Choroid plexus epithelial cell (primary cell): ENCODE results near the gene OGFOD1.
A peak's percentile ranks its signal among the peaks of the same experiment; 100 is the strongest.

Source experiments
- DNase-seq: peaks from one replicate; pipeline ENCODE4 v3.0.0-alpha.2; 2010; ENCODE audit warnings: low read depth
- H3K4me3 ChIP-seq: 2 replicates; pipeline ENCODE4 v1.5.1; 2011; ENCODE audit warnings: low read depth, mild to moderate bottlenecking, control low read depth, low read length, moderate library complexity
- CTCF ChIP-seq: conservative IDR thresholded peaks from 2 replicates; pipeline ENCODE4 v1.5.1; 2011; ENCODE audit warnings: low read depth, mild to moderate bottlenecking, control low read depth, inconsistent platforms, low read length, moderate library complexity

The OGFOD1 gene

GRCh38 chr16:56450986-56451752 is at the start of gene OGFOD1, which contains the start of gene NUDT21:
Gene OGFOD1 (plus strand): TSS chr16:56451554. CDS start chr16:56451613, 59 bp downstream.
Gene NUDT21 (minus strand): TSS chr16:56451332. CDS start chr16:56451202, 130 bp downstream.
- peak; percentile 7 for TF ChIP-seq CTCF
- H3K4me3 ChIP-seq = peak within 1 kb of the TSS; percentile 83

DNA sequence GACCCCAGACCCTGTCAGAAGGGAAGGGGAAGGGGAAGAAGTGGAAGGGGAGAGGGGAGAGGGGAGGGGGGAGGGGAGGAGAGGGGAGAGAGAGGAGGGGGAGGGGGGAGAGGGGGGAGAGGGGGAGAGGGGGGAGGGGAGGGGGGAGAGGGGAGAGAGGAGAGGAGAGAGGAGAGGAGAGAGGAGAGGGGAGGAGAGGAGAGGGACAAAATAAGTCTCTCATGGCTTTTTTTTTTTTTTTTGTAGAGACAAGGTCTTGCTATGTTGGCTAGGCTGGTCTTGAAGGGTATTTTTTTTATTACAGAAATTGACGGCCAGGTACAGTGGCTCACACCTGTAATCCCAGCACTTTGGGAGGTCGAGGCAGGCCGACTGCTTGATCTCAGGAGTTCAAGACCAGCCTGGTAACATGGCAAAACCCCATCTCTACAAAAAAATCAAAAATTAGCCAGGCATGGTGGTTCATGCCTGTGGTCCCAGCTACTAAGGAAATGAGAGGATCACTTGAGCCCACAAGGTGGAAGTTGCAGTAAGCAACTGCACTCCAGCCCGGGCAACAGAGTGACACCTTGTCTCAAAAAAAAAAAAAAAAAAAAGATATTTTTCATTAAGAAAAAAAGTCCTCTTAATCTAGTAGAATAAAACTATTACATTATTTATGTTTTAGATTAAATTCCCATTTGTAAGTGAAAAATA is 45.2 kb upstream of the OGFOD1 start:
- TF ChIP-seq CTCF = no peak
- no peak for DNase-seq
- H3K4me3 ChIP-seq = no peak overlapping the region

More at GRCh38 chr16:56450986-56451752, at the start of gene OGFOD1, which contains the start of gene NUDT21:
- peak; percentile 99 for DNase-seq

GRCh38 chr16:56408379-56409098 is 42.8 kb upstream of the OGFOD1 start:
- DNase-seq = no peak
- TF ChIP-seq CTCF = no peak
- H3K4me3 ChIP-seq = no peak overlapping the region

GRCh38 chr16:56409195-56409594 is 42.2 kb upstream of the OGFOD1 start:
- no peak for TF ChIP-seq CTCF
- DNase-seq = peak; percentile 73

GRCh38 chr16:56411123-56411522 is 40.2 kb upstream of the OGFOD1 start:
- no peak for TF ChIP-seq CTCF
- no peak overlapping the region for H3K4me3 ChIP-seq
- DNase-seq = no peak

More at GRCh38 chr16:56409195-56409594, 42.2 kb upstream of the OGFOD1 start:
- H3K4me3 ChIP-seq = no peak overlapping the region

GRCh38 chr16:56411624-56412023 is 39.7 kb upstream of the OGFOD1 start:
- no peak for TF ChIP-seq CTCF
- no peak for DNase-seq
- no peak overlapping the region for H3K4me3 ChIP-seq
